Progenitor cell of endocrine pancreas (in vitro differentiated cells): ENCODE data around the gene AKAP7. TPM values are rescaled to one million over a fixed set of nuclear protein-coding genes. Genes with fewer than 3 reads are reported as not detected.

ENCODE experiments used
- DNase-seq: peaks from one replicate; pipeline ENCODE4 v3.0.0; 2021; ENCODE audit warnings: low spot score; ENCODE audit not compliant: unreplicated experiment
- H3K27ac Mint-ChIP-seq: 2 replicates; pipeline ENCODE4 v1.8.0; 2021; ENCODE audit warnings: mild to moderate bottlenecking, moderate library complexity, mixed read lengths
- H3K27me3 Mint-ChIP-seq: 2 replicates; pipeline ENCODE4 v1.8.0; 2021; ENCODE audit warnings: mixed read lengths
- H3K36me3 Mint-ChIP-seq: 2 replicates; pipeline ENCODE4 v1.8.0; 2022; ENCODE audit warnings: mixed read lengths; ENCODE audit not compliant: insufficient read depth
- H3K4me1 Mint-ChIP-seq: 2 replicates; pipeline ENCODE4 v1.8.0; 2021; ENCODE audit warnings: low read depth, mixed read lengths
- H3K4me3 Mint-ChIP-seq: 2 replicates; pipeline ENCODE4 v1.8.0; 2021; ENCODE audit warnings: low read depth, mild to moderate bottlenecking, moderate library complexity, mixed read lengths
- H3K9me3 Mint-ChIP-seq: 2 replicates; pipeline ENCODE4 v1.8.0; 2021; ENCODE audit warnings: low read depth, mixed read lengths
- CTCF ChIP-seq: fragments of 200-600 bp; sonication (generic); IDR thresholded peaks from one replicate; pipeline ENCODE4 v1.5.0; 2021; ENCODE audit warnings: antibody characterized with exemption, mild to moderate bottlenecking; ENCODE audit not compliant: unreplicated experiment
- total RNA-seq: library from RNA; stranded (reverse); gene quantifications from 2 replicates; pipeline ENCODE4 v1.2.1, GENCODE V29; 2021

Gene AKAP7
- total RNA-seq, 1 donor from 2014 or later: 25.5 TPM

GRCh38 chr6:131216246-131216645, 81.0 kb downstream of the AKAP7 start:
- Mint-ChIP-seq H3K4me1 (peaks cover 17% of the 10 kb centered on the region), H3K27me3 (no peaks in the 10 kb centered on the region), H3K36me3 (peaks cover 5% of the 10 kb centered on the region), H3K4me3 (no peak overlapping the region), H3K9me3 (no peaks in the 10 kb centered on the region), H3K27ac (no peak overlapping the region)
- DNase-seq: no peak
- no peak for TF ChIP-seq CTCF

DNA sequence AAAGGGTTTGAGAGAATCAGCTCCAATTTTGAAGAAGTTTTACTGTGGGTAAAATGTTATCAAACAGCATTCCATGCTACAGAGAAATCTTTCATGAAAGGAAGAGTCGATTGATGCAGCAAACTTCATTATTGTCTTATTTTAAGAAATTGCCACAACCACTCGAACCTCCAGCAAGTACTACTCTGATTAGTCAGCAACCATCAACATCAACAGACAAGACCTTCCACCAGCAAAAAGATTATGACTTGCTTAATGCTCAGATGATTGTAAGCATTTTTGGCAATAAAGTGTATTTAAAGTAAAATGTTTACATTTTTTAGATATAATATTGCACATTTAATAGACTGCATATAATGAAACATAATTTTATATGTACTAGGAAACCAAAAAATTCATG, 87.5 kb downstream of the AKAP7 start:
- peaks cover 18% of the 10 kb centered on the region for H3K4me1 Mint-ChIP-seq
- peaks cover 7% of the 10 kb centered on the region for H3K36me3 Mint-ChIP-seq
- no peaks in the 10 kb centered on the region for H3K27me3 Mint-ChIP-seq
- TF ChIP-seq CTCF: no peak
- H3K27ac Mint-ChIP-seq: no peak overlapping the region
- DNase-seq: no peak
- no peaks in the 10 kb centered on the region for H3K9me3 Mint-ChIP-seq
- no peak overlapping the region for H3K4me3 Mint-ChIP-seq

GRCh38 chr6:131223416-131223815, 88.1 kb downstream of the AKAP7 start:
- H3K27me3 Mint-ChIP-seq: no peaks in the 10 kb centered on the region
- peaks cover 18% of the 10 kb centered on the region for H3K4me1 Mint-ChIP-seq
- peaks cover 7% of the 10 kb centered on the region for H3K36me3 Mint-ChIP-seq
- H3K27ac Mint-ChIP-seq: no peak overlapping the region
- H3K9me3 Mint-ChIP-seq: no peaks in the 10 kb centered on the region
- DNase-seq: no peak
- no peak for TF ChIP-seq CTCF
- no peak overlapping the region for H3K4me3 Mint-ChIP-seq

DNA sequence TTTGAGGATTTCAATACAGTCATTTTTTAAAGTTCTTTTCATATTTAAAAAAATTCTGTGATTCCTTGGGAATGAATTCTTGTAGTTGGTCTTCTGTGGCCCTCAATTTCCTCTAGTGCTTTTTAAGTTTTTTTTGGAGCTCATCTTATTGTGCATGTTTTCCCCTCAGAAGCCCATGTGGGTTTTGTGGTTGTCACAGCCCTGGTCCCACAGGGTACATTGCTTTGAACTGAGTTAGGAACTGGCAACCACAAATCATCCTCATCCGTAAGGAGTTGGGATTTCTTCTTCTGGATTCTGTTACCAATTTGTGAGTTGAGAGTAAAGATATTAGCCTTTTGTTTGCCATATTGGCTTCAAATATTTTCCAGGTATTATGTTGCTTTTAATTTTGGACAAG, 89.9 kb downstream of the AKAP7 start:
- H3K36me3 Mint-ChIP-seq: peaks cover 9% of the 10 kb centered on the region
- H3K4me3 Mint-ChIP-seq: no peak overlapping the region
- no peak overlapping the region for H3K27ac Mint-ChIP-seq
- DNase-seq: no peak
- no peak for TF ChIP-seq CTCF
- no peaks in the 10 kb centered on the region for H3K27me3 Mint-ChIP-seq
- peaks cover 18% of the 10 kb centered on the region for H3K4me1 Mint-ChIP-seq
- no peaks in the 10 kb centered on the region for H3K9me3 Mint-ChIP-seq

- no peak for TF ChIP-seq CTCF
- peak overlapping the region; percentile 7 for H3K27ac Mint-ChIP-seq
These were observed 90.7 kb downstream of the AKAP7 start for GRCh38 chr6:131225959-131226358.

More at GRCh38 chr6:131225959-131226358, 90.7 kb downstream of the AKAP7 start:
- no peaks in the 10 kb centered on the region for H3K9me3 Mint-ChIP-seq
- peaks cover 18% of the 10 kb centered on the region for H3K4me1 Mint-ChIP-seq
- H3K27me3 Mint-ChIP-seq: no peaks in the 10 kb centered on the region
- H3K36me3 Mint-ChIP-seq: peaks cover 6% of the 10 kb centered on the region
- H3K4me3 Mint-ChIP-seq: no peak overlapping the region
- no peak for DNase-seq
